Suprapubic skin (tissue), 3 donors: ENCODE results near the gene DIAPH3.

Source experiments
- CTCF ChIP-seq, 2 donors: fragments of 200-600 bp in 1 of 2; fragments of 450-650 bp in 1 of 2; sonication (generic) in 1 of 2; IDR thresholded peaks; one replicate each; pipeline ENCODE4 v1.5.1; 2016 to 2019; ENCODE audit warnings: antibody characterized with exemption in 2 of 2, mild to moderate bottlenecking in 1 of 2, moderate library complexity in 1 of 2
- POLR2AphosphoS5 ChIP-seq, 3 donors: sonication (generic); formaldehyde crosslinking; IDR thresholded peaks; one replicate each; pipeline ENCODE4 v1.6.1; 2017; ENCODE audit warnings: antibody characterized with exemption in 3 of 3

- no peak for TF ChIP-seq CTCF (IDR thresholded peaks at IDR 0.05)
- TF ChIP-seq POLR2AphosphoS5 (IDR thresholded peaks at IDR 0.05): no peak
Measured at GRCh38 chr13:59835569-59835968, 328.2 kb downstream of the DIAPH3 start.
